Spinal cord (tissue), 10 donors: ENCODE measurements around the gene POPDC3. TPM values are rescaled to one million over a fixed set of nuclear protein-coding genes. Genes with fewer than 3 reads are reported as not detected.
"Not testable (repeated sequence)": the region's sequence is repeated elsewhere in the genome, so short reads cannot be mapped to it uniquely, and the experiment has no call there.

Source experiments
- DNase-seq, 6 donors: peaks; one replicate each; pipeline versions ENCODE4 v3.0.0 to v3.0.0-alpha.2; 2013 to 2015; ENCODE audit warnings: low spot score in 6 of 6, low read depth in 4 of 6
- H3K27ac ChIP-seq: one replicate; pipeline ENCODE4 v1.5.1; 2013; ENCODE audit warnings: low read depth, low read length, control low read depth
- H3K27me3 ChIP-seq: one replicate; pipeline ENCODE4 v1.6.1; 2013; ENCODE audit warnings: low read length; ENCODE audit not compliant: control insufficient read depth, insufficient read depth
- H3K36me3 ChIP-seq: one replicate; pipeline ENCODE4 v1.6.1; 2013; ENCODE audit warnings: low read length; ENCODE audit not compliant: control insufficient read depth, insufficient read depth
- H3K4me1 ChIP-seq: one replicate; pipeline ENCODE4 v1.6.1; 2013; ENCODE audit warnings: low read length; ENCODE audit not compliant: control insufficient read depth, insufficient read depth
- H3K4me3 ChIP-seq: one replicate; pipeline ENCODE4 v1.5.1; 2013; ENCODE audit warnings: low read depth, low read length, control low read depth
- H3K9me3 ChIP-seq: one replicate; pipeline ENCODE4 v1.6.1; 2013; ENCODE audit warnings: low read length; ENCODE audit not compliant: control insufficient read depth, insufficient read depth
- WGBS: methylation state at CpG from one replicate; pipeline ENCODE4 v1.1.5; 2013; ENCODE audit warnings: missing lambda C conversion rate; ENCODE audit not compliant: insufficient coverage; 5-methylcytosine and 5-hydroxymethylcytosine counted together
- long read RNA-seq, 4 donors: transcript quantifications; one replicate each; lab custom pipeline, GENCODE V29; 2026
- polyA plus RNA-seq, 2 donors: library from polyadenylated mRNA; unstranded; fragments of 120-200 nt; gene quantifications; one replicate each; pipeline ENCODE4 v1.2.1, GENCODE V29; 2013; ENCODE audit not compliant: insufficient read length in 2 of 2
- total RNA-seq, 2 donors: library from RNA; depleted of rRNA in 1 of 2; stranded (reverse); fragments of 120-200 nt in 1 of 2; fragments of >200 nt in 1 of 2; gene quantifications; one replicate each; pipeline versions ENCODE4 v1.2.3 to v1.2.4, GENCODE V29; 2013 to 2014
- donor health status: healthy.

POPDC3 gene, protein sequence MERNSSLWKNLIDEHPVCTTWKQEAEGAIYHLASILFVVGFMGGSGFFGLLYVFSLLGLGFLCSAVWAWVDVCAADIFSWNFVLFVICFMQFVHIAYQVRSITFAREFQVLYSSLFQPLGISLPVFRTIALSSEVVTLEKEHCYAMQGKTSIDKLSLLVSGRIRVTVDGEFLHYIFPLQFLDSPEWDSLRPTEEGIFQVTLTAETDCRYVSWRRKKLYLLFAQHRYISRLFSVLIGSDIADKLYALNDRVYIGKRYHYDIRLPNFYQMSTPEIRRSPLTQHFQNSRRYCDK
- 1 to 10 TPM; 1.8 to 9.0 TPM for total RNA-seq
- 1 to 10 TPM; 4.9 to 5.7 TPM for polyA plus RNA-seq
- long read RNA-seq, donor 1, partial matches to known transcripts, result 0 of 3 reads
- long read RNA-seq, donor 1, other reads (novel, unspliced or antisense), result 0 of 3 reads
- long read RNA-seq, donor 2, partial matches to known transcripts, result 0 of 1 reads
- long read RNA-seq, donor 2, other reads (novel, unspliced or antisense), result 0 of 1 reads
- long read RNA-seq, donor 3, partial matches to known transcripts, result 0 of 1 reads
- long read RNA-seq, donor 3, other reads (novel, unspliced or antisense), result 0 of 1 reads
- long read RNA-seq, donor 4, result 0 reads

DNA sequence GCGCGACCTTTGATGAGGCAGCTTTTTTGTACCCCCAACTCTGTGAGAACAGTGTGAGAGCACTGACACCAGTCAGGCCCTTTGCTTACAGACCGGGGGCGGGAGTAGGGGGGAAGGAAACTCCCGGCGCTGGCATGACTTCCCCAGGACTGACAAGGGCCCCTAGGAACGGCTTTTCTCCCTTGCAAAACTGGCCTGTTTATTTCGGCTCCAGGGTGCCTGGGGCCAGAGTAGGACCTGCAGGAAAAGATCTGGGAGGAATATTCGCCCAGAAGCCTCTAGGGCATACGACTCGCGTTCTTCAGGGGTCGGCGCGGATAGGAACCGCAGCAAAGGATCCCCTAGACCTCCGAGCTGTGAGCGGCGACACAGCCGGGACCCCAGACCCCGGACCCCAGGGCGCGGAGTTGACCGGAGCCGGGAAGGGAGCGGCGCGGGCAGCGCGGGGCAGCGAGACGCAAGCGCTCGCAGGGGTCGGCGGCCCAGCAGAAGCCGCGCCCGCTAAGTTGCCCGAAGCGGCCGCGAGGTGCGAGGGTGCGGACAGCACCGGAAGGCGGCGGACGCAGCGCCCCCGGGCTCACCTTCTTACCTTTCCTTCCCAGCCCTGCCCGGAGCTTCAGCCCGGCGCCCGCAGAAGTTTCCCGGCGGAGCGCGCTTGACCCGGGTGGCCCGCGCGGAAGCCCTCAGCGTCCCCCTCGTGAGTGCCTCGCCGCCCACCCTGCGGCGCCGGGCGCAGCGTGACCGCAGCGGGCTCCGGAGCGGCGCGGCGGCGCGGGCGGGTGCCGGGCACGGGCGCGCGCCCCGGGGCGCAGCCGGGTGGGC is at the start of gene POPDC3:
Gene POPDC3, minus strand, starts transcription at position 771 of the 822 bp plus-strand sequence. CDS start 18,105 bp downstream, outside the sequence.
- no peaks in the 10 kb centered on the region for H3K9me3 ChIP-seq
- H3K4me3 ChIP-seq, result peak within 1 kb of the TSS; percentile 37
- peaks cover 8% of the 10 kb centered on the region for H3K4me1 ChIP-seq
- H3K27me3 ChIP-seq, result peaks cover 22% of the 10 kb centered on the region
- H3K36me3 ChIP-seq, result no peaks in the 10 kb centered on the region
- no peak within 1 kb of the TSS for H3K27ac ChIP-seq
- DNase-seq, result peak in 2 of 6 donors; percentile 35 to 46
- 2% methylated on average over 89 of the region's 90 CpGs for WGBS

DNA sequence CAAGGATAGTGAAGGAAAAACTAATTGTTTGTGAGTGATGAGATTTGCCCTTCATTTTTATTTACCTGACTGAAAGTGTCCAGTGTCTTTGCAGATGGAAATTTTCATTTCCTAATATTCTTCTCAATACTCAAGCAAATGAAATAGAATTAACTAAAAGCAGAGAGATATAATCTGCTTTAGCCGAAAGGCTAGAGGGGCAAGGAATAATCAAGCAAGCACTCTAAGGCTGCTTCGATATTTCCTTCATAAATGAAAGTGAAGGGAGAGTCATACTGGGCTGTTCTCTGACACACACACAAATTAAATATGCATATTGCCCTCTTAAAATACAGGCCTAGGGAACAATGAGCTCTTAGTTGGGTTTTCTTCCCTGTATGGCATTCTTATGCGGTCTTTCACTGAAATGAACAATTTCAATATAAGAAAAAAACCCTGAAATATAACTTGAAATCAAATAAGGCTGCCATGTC is 47.5 kb upstream of the POPDC3 start:
- no CpG with 5 or more reads among the region's 3 CpGs for WGBS
- no peak overlapping the region for H3K27ac ChIP-seq
- H3K36me3 ChIP-seq, result no peaks in the 10 kb centered on the region
- H3K4me3 ChIP-seq, result no peak overlapping the region
- H3K27me3 ChIP-seq, result no peaks in the 10 kb centered on the region
- H3K4me1 ChIP-seq, result no peaks in the 10 kb centered on the region
- no peaks in the 10 kb centered on the region for H3K9me3 ChIP-seq
- DNase-seq, result no peak

DNA sequence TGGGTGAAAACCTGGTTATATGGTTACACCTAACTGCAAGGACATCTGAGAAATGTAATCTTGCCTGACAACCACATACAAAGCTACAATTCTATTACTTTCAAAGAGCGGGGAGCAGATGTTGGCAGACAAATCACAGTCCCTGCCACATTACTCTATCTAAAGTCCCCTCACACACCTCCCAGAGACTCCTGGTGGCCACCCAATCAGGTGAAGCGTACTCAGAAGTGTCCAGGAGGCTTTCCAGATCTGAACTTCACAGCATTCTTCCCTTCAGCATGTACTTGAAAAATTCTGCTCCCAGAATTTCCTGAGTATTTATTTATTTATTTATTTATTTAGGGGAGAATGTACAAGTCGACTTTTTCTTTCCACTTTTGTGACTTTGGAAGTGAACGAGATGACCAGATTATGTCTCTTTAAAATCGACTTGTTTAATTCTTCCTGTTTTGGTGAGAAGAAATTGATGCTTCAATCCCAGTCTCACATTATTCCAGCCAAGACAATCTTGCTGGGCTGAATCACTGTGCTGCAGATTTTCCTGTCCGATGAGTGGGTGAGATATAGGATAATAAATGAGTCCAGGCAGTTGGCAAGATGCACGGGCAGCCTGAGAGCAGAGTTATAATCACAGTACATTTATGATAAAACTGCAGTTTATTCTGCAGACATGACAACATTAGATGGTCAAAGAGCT is 46.9 kb upstream of the POPDC3 start:
- no peak overlapping the region for H3K4me3 ChIP-seq
- no peak overlapping the region for H3K27ac ChIP-seq
- H3K4me1 ChIP-seq, result no peaks in the 10 kb centered on the region
- 75% methylated on average over 2 of the region's 7 CpGs for WGBS
- no peaks in the 10 kb centered on the region for H3K9me3 ChIP-seq
- no peaks in the 10 kb centered on the region for H3K36me3 ChIP-seq
- no peaks in the 10 kb centered on the region for H3K27me3 ChIP-seq
- DNase-seq, result peak in 1 of 6 donors; percentile 49

DNA sequence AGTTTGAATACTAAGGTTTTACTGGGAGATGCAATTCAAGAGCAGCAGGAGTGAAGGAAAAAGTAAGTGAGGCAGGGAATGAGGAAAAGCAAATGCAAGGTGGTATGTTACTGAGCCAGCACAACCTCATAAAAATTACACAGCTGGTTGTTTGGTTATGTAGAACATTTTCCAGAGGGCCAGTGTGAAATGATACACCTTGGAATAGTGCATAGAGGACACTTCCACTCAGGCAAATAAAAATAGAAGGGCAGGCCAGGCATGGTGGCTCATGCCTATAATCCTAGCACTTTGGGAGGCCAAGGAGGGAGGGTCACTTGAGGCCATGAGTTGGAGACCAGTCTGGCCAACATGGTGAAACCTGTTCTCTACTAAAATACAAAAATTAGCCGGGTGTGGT is 43.4 kb upstream of the POPDC3 start:
- H3K27me3 ChIP-seq, result no peaks in the 10 kb centered on the region
- H3K4me1 ChIP-seq, result no peaks in the 10 kb centered on the region
- no peaks in the 10 kb centered on the region for H3K36me3 ChIP-seq
- DNase-seq, result no peak
- no peak overlapping the region for H3K4me3 ChIP-seq
- WGBS, result no CpG with 5 or more reads among the region's 1 CpG
- H3K9me3 ChIP-seq, result no peaks in the 10 kb centered on the region
- H3K27ac ChIP-seq, result no peak overlapping the region

DNA sequence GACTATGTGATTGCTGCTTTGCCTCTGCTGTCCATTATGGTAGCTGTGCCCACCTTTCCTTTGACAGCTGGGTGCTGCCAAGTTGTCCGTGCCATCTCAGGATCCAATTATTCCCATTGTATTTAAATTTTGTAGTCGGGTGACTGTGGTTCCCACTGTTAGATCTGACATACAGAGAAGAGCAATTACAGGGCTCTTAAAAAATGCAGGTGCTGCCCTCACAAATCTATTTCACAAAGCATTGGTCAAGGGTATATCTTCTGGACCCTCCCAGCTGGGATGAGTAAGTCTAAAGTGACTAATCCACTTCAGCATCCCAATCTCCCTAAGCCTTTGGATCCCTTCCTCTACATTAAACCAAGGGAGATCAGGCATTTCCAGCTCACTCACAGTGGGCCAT is 41.4 kb upstream of the POPDC3 start:
- not testable (repeated sequence) for H3K4me1 ChIP-seq, H3K27me3 ChIP-seq, DNase-seq, H3K27ac ChIP-seq, H3K9me3 ChIP-seq, H3K36me3 ChIP-seq, H3K4me3 ChIP-seq
- no CpG with 5 or more reads among the region's 2 CpGs for WGBS

DNA sequence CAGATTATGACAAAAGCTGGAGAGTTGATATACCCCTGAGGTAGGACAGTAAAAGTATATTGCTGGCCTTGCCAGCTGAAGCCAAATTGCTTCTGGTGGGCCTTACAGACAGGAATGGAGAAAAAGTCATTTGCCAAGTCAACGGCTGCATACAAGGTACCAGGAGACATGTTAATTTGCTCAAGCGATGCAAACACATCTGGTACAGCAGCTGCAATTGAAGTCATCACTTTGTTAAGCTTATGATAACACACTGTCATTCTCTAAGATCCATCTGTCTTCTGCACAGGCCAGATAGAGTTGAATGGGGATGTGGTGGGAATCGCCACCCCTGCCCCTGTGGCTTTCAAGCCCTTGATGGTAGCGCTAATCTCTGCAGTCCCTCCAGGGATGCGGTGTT is 40.4 kb upstream of the POPDC3 start:
- DNase-seq, result peak in 3 of 6 donors; percentile 10 to 91 (median 26)
- H3K27ac ChIP-seq, result no peak overlapping the region
- H3K27me3 ChIP-seq, result no peaks in the 10 kb centered on the region
- H3K4me3 ChIP-seq, result no peak overlapping the region
- 75% methylated on average over 1 of the region's 5 CpGs for WGBS
- no peaks in the 10 kb centered on the region for H3K9me3 ChIP-seq
- H3K36me3 ChIP-seq, result no peaks in the 10 kb centered on the region
- H3K4me1 ChIP-seq, result no peaks in the 10 kb centered on the region

DNA sequence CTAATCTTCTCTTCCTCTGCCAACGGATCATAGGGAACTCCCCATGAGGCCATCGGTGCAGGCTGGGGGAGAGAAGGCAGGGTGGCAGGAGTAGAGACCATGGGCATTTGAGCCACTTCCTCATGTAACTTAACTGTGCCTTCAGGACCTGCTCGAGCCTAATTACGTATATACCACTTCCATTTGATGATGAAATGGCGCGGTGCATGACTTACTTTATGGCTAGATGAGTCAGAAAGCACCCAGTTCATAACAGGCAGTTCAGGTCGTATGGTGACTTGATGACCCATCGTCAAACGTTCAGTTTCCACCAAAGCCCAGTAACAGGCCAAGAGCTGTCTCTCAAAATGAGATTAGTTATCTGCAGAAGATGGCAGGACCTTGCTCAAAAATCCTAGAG is 39.4 kb upstream of the POPDC3 start:
- H3K27me3 ChIP-seq, H3K36me3 ChIP-seq, H3K9me3 ChIP-seq, H3K4me1 ChIP-seq, DNase-seq, H3K27ac ChIP-seq, H3K4me3 ChIP-seq: not testable (repeated sequence)
- 96% methylated on average over 7 of the region's 9 CpGs for WGBS

DNA sequence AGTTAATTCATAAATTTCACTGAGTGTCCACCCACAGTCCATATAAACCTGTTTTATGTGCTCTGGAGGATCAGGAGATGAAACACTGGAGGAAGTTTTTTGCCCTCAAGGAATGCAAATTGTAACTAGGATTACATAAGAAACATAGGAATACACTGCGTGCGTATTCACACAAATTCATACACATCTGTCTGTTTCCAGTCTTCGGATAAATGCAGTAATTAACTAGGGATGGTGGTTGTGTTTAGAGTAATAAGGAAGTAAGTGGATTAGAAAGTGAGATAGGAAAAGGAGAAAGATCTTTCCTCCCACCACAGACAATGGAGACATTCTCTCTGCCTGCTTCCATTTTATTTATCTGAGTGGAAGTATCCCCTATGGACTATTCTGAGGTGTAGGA is 35.7 kb upstream of the POPDC3 start:
- H3K9me3 ChIP-seq, result no peaks in the 10 kb centered on the region
- no peaks in the 10 kb centered on the region for H3K36me3 ChIP-seq
- H3K4me3 ChIP-seq, result no peak overlapping the region
- no peaks in the 10 kb centered on the region for H3K27me3 ChIP-seq
- no CpG with 5 or more reads among the region's 3 CpGs for WGBS
- H3K4me1 ChIP-seq, result no peaks in the 10 kb centered on the region
- no peak for DNase-seq
- H3K27ac ChIP-seq, result no peak overlapping the region

DNA sequence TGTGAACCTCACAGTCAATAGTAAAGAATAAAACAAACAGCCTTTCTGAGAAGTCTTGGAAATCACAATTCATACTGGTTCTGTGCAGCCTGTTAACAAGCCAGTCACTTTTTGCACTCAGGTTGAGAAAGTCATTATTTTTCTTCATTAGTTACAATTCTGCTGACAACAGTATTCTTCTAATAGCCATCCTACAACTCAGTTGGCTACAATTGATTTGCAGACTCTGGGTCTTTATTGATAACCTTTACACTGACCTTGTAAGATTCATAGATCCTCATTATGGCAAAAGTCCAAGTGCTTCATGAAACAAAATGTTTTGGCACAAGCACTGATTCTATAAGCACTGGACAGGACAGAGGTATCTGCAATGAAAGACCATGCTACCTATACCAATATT is 34.9 kb upstream of the POPDC3 start:
- Histone ChIP-seq H3K4me3 (no peak overlapping the region), H3K27me3 (no peaks in the 10 kb centered on the region), H3K27ac (no peak overlapping the region), H3K36me3 (no peaks in the 10 kb centered on the region), H3K4me1 (no peaks in the 10 kb centered on the region), H3K9me3 (no peaks in the 10 kb centered on the region)
- peak in 1 of 6 donors; percentile 54 for DNase-seq
